ENCODE data around the gene HOXD4.

DNA sequence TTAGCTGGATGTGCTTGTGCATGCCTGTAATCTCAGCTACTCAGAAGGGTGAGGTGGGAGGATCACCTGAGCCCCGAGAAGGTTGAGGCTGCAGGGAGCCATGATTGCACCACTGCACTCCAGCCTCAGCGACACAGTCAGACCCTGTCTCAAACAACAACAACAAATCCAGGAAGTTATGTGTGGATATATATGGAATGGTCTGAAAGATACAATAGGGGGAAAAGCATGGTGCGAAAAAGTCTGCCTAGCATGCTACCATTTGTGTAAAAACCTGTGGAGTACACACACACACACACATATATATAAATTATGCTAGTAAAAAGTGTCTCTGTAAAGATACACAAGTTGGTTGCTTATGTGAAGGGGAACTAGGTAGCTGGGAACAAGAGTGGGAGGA, 30.2 kb downstream of the HOXD4 start:
- no peak for TF ChIP-seq RAD21 (IDR thresholded peaks at IDR 0.05; ENCODE audit: low read depth)
- TF ChIP-seq, protein P1, sequence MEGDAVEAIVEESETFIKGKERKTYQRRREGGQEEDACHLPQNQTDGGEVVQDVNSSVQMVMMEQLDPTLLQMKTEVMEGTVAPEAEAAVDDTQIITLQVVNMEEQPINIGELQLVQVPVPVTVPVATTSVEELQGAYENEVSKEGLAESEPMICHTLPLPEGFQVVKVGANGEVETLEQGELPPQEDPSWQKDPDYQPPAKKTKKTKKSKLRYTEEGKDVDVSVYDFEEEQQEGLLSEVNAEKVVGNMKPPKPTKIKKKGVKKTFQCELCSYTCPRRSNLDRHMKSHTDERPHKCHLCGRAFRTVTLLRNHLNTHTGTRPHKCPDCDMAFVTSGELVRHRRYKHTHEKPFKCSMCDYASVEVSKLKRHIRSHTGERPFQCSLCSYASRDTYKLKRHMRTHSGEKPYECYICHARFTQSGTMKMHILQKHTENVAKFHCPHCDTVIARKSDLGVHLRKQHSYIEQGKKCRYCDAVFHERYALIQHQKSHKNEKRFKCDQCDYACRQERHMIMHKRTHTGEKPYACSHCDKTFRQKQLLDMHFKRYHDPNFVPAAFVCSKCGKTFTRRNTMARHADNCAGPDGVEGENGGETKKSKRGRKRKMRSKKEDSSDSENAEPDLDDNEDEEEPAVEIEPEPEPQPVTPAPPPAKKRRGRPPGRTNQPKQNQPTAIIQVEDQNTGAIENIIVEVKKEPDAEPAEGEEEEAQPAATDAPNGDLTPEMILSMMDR (IDR thresholded peaks at IDR 0.05 in 2 of 3, conservative IDR thresholded peaks at IDR 0.05 in 1 of 3; ENCODE audit: borderline replicate concordance in 1 of 3, insufficient read depth in 1 of 3, low read depth in 2 of 3, low read length in 2 of 3) = no peak
- no peak for TF ChIP-seq POLR2AphosphoS5 (IDR thresholded peaks at IDR 0.05; ENCODE audit: low read depth, low read length)
- TF ChIP-seq, protein P2, sequence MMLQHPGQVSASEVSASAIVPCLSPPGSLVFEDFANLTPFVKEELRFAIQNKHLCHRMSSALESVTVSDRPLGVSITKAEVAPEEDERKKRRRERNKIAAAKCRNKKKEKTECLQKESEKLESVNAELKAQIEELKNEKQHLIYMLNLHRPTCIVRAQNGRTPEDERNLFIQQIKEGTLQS (IDR thresholded peaks at IDR 0.05) = no peak
- TF ChIP-seq FOSL1 (IDR thresholded peaks at IDR 0.05; ENCODE audit: low read depth) = no peak
- TF ChIP-seq POLR2A (IDR thresholded peaks at IDR 0.05; ENCODE audit: borderline replicate concordance, extremely low read depth, insufficient read depth, insufficient read length) = no peak
- TF ChIP-seq EZH2 (IDR thresholded peaks at IDR 0.05) = no peak
- no peak for TF ChIP-seq ZFX (IDR thresholded peaks at IDR 0.05)
- TF ChIP-seq SRF (IDR thresholded peaks at IDR 0.05; ENCODE audit: low read depth) = no peak
- TF ChIP-seq EGR1 (IDR thresholded peaks at IDR 0.05; ENCODE audit: low read depth) = no peak
- TF ChIP-seq, protein P3, sequence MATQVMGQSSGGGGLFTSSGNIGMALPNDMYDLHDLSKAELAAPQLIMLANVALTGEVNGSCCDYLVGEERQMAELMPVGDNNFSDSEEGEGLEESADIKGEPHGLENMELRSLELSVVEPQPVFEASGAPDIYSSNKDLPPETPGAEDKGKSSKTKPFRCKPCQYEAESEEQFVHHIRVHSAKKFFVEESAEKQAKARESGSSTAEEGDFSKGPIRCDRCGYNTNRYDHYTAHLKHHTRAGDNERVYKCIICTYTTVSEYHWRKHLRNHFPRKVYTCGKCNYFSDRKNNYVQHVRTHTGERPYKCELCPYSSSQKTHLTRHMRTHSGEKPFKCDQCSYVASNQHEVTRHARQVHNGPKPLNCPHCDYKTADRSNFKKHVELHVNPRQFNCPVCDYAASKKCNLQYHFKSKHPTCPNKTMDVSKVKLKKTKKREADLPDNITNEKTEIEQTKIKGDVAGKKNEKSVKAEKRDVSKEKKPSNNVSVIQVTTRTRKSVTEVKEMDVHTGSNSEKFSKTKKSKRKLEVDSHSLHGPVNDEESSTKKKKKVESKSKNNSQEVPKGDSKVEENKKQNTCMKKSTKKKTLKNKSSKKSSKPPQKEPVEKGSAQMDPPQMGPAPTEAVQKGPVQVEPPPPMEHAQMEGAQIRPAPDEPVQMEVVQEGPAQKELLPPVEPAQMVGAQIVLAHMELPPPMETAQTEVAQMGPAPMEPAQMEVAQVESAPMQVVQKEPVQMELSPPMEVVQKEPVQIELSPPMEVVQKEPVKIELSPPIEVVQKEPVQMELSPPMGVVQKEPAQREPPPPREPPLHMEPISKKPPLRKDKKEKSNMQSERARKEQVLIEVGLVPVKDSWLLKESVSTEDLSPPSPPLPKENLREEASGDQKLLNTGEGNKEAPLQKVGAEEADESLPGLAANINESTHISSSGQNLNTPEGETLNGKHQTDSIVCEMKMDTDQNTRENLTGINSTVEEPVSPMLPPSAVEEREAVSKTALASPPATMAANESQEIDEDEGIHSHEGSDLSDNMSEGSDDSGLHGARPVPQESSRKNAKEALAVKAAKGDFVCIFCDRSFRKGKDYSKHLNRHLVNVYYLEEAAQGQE (IDR thresholded peaks at IDR 0.05; ENCODE audit: low read depth) = no peak
- TF ChIP-seq YY1 (IDR thresholded peaks at IDR 0.05; ENCODE audit: extremely low read depth, insufficient replicate concordance, low read depth, low read length) = no peak
- TF ChIP-seq JUND (IDR thresholded peaks at IDR 0.05) = no peak
